Measurements from ENCODE around the gene NISCH.

NISCH gene

DNA sequence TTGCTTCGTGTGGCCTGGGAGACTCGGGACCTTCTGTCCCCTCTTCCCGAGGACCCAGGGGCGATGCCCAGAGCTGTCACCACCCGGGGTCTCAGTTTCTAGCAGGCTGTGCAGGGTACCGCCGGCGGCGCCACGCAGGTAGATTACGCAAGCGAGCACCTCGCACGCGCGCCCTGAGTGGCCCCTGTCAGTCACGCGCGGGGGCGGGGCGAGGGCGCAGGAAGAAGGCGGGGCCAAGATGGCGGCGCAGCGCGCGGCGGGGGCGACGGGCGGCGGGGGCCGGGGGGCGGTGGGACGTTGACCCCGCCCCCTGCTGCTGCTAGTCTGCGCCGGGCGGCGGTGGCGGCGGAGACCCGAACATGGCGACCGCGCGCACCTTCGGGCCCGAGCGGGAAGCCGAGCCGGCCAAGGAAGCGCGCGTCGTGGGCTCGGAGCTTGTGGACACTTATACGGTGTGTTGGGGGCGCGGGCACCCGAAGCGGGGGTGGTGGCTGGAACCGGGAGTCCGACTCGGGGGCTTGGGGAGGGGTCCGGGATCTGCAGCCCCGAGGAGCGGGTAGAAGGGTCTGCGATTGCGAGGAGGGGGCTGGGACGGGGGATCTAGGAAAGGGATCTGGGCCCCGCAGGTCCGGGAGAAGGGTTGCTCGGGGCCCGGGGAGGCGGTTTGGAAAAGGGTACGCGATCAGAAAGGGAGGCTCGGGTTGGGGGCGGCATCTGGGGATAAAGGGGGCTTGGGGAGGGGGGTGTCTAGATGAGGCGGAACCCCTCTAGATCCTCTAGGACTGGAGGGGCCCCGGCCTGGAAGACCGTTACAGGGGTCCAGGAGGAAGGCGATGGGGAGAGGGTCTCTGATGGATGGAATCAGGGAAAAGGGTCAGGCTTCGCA lies at the start of gene NISCH:
Gene NISCH (plus strand): TSS at position 322 of the 886 bp plus-strand sequence. CDS start 38 bp downstream, at position 360.
- peak; percentile 93 for DNase-seq (ENCODE audit: low read depth)

DNA sequence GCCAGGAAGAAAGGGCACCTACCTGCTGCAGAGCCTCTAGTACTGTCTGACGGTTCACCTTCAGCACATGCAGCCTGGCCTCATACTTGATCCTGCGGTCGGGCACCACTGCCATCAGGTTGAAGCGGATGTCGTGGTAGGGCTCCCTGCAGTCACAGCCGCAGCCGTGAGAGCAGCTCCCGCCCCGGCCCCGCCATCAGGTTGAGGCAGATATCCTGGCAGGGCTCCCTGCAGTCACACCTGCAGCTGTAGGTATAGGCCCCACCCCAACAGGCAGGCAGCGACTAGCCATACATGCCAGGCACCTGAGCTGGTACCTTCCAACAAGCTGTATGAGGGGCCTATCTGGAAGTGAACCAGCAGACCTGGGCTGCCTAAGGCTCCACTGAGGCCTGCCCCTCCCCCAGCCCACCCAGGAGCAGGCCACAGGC lies 49.2 kb upstream of the NISCH start:
- DNase-seq (ENCODE audit: low read depth): no peak

DNA sequence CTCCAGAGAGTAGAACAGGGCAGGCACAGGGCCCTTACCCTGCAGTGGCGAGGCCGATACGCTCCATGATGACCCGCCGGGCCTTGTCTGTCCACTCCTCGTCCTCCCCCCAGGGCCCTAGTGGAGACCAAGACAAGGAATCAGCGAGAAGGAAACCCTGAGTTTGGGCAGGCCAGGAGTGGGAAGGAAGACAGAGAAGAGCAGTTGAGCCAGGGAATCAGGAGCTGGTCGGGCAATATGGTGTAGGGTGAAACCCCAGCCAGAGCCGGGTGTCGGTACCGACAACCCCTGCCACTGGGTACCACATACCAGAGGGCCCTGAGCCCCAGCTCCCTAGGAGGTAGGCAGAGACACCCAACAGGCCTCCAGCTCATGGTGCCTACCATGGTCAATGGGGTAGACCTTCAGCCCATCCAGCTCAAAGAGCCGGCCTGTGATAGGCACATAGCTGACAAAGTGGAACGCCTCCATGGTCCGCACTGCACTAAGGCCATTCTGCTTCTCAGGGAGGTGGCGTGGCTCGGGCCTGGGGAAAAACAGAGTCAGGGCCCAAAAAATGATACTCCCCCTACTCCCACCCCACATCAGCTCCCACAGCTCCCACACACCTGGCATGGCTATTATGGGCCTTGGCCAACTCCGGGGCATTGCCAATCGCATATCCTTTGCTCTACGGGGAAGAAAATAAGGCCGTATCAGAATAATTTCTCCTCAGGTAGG lies 48.5 kb upstream of the NISCH start:
- no peak for DNase-seq (ENCODE audit: low read depth)

DNA sequence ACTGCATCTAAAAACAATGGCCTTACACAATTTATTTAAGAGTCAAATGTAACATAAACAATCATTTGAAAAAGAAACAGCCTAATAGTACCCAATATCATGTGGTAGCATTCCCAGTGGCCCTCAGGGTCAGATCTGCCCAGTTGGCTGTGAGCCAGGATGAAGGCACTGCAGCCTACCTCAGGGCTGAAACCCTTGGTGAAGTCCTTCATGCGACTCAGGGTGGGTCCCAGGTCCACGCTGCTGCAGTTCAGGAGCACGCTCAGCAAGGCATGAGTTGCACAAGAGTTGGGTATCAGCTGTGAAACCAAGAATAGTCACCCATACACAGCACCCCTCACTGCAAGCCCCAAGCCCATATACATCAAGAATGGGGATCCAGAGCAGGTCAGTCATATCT lies 47.6 kb upstream of the NISCH start:
- DNase-seq (ENCODE audit: low read depth): no peak

DNA sequence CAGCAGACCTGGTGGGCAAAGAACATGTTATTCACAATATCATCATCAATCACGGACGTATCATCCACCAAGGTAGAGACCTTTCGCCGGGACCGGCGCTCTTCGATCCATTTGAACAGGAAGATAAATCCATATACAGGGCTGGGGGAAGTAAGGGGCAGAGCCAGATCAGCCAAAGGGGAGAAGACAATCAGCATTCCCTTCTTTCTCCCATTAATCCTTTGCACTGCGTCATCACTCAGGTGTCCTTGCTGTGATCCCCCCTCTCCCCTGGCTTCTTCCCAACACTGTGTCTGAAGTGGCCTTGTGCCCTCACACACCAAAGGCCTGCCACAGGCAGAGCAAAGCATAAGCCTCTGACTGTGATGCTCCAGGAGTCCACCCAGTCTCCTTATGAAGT lies 46.9 kb upstream of the NISCH start:
- no peak for DNase-seq (ENCODE audit: low read depth)

DNA sequence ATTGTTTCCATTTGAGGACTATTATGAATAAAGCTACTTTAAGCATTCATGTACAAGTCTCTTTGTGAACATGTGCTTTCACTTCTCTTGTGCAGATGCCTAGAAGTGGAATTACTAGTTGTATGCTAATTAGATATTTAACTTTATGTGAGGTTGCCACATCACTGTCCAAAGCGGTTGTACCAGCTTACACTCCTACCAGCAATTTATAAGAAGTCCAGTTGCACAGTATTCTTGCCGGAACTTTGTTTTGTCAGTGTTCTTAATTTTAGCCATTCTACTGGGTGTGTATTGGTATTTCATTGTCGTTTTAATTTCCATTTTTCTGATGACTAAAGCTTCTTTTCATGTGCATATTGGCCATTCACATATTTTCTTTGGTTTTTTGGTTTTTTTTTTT lies 39.6 kb upstream of the NISCH start:
- DNase-seq (ENCODE audit: low read depth): no peak

DNA sequence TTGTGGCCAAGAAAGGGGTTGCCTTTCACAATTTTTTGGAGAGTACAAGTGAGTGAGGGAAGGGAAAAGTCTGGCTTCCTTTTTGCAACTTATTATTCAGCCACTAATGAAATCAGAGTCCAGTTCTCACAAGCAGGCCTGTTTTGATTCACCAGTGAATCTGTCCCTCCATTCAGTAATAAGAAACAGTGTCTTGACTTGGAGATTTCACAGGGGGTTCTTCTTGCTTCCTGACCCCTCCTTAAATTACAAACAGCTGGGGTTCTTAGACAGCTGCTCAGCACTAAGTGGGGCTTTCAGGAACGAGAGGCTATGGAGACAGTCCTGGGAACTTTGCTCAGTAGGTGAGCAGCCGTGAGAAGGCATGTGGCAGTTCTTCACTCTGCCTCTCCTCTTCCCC lies 35.0 kb upstream of the NISCH start:
- DNase-seq (ENCODE audit: low read depth): no peak

DNA sequence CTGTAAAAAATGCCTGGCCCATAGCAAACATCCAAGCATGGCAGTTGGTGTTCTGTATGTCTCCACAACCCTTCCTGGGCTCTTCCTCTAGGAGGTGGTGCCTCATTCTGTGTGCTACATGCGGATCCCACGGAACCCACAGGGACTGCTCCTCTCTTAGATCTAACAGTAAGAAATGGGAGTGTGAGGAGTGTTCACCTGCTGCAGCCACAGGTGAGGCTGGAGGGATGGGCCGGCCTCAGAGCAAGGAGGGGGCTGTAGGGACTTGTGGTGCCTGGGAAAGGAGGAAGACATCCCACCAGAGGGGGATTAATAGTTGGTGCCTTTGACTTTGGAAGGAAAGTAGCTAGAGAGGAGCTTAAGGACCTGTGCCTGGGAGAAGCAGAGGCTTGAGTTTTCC lies 32.7 kb upstream of the NISCH start:
- DNase-seq (ENCODE audit: low read depth): no peak

DNA sequence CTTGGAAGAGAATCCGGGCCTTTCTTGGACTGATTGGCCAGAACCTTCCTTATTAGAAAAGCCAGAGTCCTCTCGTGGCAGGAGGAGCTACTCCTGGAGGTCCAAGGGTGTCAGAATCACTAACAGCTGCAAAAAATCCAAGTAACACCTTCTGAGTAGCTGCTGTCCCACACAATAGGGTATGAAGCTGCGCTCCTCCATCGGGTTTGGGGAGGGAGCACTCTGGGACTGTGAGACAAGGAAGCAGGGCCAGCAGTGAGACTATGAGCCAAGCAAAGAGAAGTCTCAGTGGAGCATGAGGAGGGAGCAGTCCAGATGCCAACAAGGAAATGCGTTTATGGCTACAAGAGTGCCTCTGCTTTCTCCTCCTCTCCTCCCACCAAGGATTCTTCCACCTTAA lies 32.2 kb upstream of the NISCH start:
- DNase-seq (ENCODE audit: low read depth): no peak

DNA sequence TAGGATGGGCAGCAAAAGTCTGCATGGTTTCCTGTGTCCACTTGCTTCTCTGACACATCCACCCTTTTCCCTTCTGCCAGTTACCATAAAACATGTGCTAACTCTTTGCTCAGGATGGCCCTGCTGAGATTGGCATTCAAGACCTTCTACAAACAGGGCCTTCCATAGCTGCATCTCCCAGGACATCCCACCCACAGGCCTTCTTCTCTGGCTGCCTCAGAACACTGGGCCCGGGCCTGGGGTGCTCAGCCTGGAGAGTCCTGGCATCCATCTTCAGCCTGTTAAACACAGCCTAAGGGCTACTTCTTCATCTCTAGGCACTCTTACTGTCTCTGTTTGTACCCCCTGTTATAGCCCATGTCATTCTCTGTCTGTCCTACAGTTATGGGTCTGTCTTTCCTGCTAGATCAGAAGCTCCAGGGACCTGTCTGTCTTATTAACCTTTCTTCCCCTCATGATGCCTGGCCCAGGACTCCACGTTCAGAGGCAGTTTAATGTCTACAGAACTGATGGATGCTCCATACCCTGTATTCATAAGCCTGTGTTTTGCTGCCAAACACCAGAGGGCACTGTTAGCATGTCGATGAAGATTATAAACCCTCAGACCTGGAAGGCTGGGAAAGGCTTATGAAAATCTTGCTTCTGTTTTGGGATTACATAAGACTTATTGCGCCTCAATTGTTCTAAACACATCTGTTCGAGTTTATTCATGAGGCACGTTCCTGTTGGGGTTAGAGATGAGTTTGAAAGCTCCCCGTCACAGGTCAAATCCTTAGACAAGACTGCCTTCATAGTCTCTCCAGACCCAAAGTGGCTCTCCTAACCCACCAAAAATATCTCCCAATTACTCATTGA lies 27.0 kb upstream of the NISCH start:
- no peak for DNase-seq (ENCODE audit: low read depth)

DNA sequence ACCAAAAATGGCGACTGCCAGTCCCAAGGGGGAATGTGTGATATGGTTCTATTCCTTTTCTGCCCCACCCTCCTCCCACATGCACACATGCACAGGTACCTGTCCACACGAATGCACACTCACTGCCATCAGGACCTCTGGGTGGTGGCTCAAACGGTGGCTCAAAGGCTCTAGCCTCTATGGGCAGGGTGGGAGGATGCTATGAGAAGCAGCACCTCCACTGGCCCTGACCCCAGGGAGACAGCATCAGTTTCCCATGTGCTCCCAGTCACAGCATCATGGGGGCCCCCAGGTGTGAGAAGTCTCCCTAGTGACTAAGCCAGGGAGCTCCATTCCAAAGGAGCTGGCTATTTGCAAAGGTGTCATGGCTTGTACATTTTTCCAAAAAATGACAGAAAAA lies 26.4 kb upstream of the NISCH start:
- no peak for DNase-seq (ENCODE audit: low read depth)

DNA sequence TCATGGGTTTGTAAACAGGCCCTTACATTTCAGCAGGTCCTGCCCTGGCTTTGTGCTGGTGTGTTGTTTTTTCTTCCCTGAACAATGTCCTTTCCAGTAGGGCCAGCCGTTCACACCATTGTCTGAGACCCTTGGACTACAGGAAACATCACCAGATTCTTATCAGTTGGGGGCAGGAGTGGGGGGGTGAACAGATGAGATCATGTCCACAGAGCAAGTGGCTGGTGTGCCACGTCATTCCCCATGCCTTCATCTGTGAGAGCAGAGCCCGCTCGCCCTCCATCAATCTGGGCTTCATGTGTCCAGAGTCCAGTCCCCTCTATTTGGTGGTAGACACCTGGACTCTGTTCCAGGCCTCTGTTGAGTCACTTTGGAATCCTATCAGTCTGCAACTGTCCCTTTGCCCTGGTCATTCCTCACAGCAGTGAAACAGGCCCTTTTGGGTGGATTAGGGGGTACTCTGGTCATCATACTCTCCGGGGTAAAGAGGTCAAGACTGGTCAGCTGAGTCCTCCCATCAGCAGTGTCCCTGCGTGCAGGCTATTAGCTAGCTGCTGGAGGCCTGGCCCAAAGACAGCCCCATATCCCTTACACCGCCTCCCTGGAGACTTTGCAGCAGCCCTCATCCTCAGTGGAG lies 25.5 kb upstream of the NISCH start:
- DNase-seq (ENCODE audit: low read depth): no peak

DNA sequence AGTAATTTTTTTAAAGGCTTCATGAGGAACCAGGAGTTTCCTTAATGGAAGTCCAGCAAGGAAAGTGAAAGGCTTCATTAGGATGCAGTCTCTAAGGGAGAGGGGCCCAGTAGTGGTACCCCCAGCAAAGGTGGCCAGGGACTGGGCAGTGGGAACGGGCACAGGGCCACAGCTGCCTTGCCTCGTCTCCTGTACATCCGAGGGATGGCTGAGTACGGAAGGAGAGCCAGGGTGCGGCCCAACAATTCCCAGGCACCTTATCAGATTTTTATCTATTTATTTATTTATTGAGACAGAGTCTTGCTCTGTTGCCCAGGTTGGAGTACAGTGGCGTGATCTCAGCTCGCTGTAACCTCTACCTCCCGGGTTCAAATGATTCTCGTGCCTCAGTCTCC lies 25.0 kb upstream of the NISCH start:
- DNase-seq (ENCODE audit: low read depth): no peak

DNA sequence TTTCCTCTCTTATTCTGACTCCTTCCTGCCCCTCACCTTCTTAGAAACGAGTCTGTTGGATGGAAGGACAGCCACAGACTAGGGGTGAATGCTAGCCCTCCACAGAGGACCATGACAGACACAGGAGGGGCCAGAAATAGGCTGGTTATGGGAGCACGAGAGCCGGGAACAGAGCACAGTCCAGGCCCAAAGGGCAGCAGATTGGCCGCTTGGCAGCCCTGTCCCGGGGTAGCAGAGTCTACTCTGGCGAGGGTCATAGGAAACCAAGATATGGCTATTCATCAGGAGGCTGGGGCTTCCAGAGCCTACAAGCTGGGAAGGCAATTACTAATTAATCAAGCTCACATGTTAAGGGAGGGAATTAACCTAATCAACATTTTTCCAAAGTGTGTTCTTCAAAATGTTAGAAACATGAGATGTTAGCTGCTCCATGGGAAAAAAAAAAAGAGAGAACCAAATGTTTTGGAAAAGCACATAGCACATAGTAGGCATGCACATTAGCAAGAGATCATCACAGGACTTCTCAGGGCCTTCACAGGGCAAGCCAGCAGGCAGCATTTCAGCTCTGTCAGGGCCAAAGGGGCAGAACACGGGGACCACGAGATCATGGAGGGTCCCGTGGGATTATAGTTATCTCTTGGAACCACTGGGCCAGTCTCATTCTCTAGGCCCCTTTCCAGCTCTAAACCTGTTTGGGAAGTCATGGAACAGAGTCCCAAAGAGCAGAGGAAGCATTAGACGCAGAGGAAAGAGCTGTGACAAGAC lies 23.8 kb upstream of the NISCH start:
- DNase-seq (ENCODE audit: low read depth): no peak

DNA sequence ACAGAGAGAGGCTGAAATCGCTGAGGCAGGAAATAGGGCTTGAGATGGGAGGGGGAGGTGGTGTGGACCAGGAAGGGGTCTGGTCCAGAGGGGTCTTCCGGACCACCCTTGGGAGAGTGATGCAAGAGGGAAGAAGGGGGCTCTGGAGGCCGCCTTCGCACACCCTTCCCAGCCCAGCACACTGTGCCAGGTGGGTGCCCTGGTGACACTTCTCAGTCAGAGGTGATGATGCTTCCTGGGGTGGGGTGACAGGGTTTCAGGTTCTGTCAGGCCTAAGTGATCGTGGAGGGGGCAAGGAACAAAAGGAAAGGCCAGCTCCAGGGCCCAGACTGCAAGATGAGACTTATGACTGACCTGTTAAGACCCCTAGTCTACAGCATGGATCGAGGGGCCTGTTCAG lies 23.2 kb upstream of the NISCH start:
- DNase-seq (ENCODE audit: low read depth): no peak

DNA sequence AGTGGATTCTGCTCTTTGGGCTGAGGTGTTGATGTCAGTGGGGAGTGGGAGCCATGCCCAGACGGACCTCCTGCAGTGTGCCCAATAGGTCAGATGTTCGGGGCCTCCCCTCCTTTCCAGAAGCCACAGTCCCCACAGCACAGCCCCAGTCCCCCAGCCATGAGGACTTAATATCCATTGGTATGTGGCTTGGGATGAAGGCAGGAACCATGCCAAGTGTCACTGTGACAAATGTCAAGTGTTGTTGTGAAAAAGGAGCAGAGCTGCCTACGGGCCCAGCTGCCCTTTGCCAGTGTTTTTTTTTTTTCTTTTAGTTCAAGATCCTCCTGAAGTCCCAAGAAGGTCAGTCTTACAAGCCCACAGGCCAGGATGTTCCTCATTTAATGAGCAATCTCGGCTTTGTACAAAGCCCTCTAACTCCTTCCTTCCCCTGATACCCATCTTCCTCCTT lies 22.7 kb upstream of the NISCH start:
- DNase-seq (ENCODE audit: low read depth): no peak

DNA sequence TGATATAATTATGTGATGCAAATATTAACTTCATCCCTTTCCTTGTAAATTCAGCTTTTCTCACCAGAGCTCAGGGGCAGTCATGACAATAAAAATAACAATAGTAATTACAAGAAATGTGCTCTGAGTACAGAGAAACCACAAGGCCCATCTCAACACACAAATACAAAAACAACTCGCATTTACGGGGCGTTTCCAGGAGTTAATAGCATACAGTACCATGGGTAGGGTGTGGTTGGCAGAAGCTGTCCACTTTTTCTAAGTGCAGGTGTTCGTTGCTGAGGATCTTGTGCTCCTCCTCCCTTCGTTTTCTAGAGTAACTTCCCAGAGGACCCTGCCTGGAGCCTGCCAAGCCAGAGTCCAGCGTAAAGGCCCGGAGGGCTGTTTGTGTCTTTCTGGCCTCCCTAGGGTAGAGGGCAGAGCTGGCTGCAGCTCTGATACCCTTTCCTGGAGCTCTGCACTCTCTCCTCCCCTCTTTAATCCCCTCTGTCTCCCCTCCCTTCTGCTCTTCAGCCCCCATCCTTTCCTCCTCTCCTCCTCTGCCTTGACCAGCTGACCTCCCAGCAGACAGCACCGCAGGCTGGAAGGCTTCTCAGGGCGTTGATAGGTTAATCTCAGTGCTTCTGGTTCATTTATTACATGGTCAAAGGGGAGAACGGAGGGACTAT lies 21.9 kb upstream of the NISCH start:
- DNase-seq (ENCODE audit: low read depth): no peak

DNA sequence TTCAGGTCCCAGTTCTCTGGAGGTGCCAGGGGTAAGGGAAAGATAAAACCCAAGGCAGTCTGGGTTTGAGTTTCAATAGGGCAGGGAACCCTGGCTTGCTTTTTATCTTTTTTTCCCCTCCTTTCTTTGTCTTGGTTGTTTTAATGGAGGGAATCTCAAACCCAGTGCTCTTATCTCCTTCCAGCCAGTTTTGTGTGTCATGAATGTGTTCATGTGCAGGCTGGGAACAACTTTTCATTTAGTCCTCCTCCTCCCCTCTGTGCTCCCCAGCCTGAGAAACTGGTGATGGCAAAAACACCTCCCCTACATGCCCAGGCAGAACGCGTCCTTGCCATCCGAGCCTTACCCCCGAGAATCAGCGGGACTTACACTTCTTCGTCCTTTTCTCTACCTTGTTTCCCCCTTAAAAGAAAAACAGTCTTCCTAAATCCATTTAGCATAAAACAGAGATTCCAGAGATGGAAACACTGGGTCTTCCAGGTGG lies 21.4 kb upstream of the NISCH start:
- DNase-seq (ENCODE audit: low read depth): no peak

DNA sequence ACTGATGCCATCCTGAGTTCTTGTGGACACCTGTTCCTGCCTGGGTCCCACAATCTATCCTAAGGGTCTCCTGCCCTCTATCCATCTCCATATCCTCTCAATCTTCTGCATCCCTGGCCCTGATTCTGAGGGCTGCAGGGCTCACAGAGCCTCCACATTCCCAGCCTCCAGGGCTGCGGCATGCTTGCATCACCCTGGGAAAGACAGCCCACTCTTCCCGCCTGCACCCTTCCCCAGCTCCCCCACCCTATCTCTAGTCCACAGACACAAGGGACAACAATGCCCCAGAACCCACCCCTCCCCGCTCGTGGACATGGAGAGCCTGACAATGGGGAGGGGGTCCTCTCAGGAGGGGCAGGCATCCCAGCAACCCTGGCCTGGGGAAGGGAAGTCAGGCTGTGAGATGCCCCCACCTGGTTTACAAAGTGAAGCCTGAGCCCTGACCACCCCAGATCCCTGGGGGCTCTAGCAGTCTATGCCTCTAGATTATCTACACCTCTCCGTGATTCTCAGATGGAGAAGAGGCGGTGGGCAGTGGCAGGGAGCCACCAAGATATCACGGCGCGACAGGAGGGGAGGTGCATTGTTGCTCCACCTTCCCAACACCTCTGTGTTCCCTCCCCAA lies 20.8 kb upstream of the NISCH start:
- no peak for DNase-seq (ENCODE audit: low read depth)

Measured in stimulated activated CD8-positive, alpha-beta memory T cell treated with anti-CD3 and anti-CD28 coated beads, Interleukin-4, amount 100 ng/mL, for 24 hours (primary cell).